Activated CD4-positive, alpha-beta T cell treated with anti-CD3 and anti-CD28 coated beads for 36 hours (primary cell): ENCODE results near the gene EIF2B4. TPM values are rescaled to one million over a fixed set of nuclear protein-coding genes. Genes with fewer than 3 reads are reported as not detected.
A peak's percentile ranks its signal among the peaks of the same experiment; 100 is the strongest.
"Not testable (repeated sequence)": the region's sequence is repeated elsewhere in the genome, so short reads cannot be mapped to it uniquely, and the experiment has no call there.

ENCODE experiments used
- ATAC-seq: fragments of 200-7000 bp; cut with Tn5 transposase; one replicate; pipeline ENCODE4 v1.10.0; 2021; ENCODE audit warnings: mild to moderate bottlenecking, moderate library complexity
- CTCF ChIA-PET: fragments of 350-600 bp; sonication (Branson Sonifier 250); formaldehyde crosslinking; loops from one replicate; lab custom pipeline; 2021; ENCODE audit warnings: antibody characterized with exemption; lab: Charles Lee
- POLR2A ChIA-PET: fragments of 350-600 bp; sonication (Branson Sonifier 250); formaldehyde crosslinking; loops from one replicate; lab custom pipeline; 2021; ENCODE audit warnings: antibody characterized with exemption, inconsistent platforms; lab: Charles Lee
- DNase-seq: peaks from one replicate; pipeline ENCODE4 v3.0.0-alpha.2; 2020
- H3K27ac Mint-ChIP-seq: one replicate; pipeline ENCODE4 v1.8.0; 2021; ENCODE audit warnings: mixed read lengths
- H3K27me3 Mint-ChIP-seq: one replicate; pipeline ENCODE4 v1.8.0; 2021; ENCODE audit warnings: mixed read lengths
- H3K36me3 Mint-ChIP-seq: one replicate; pipeline ENCODE4 v1.8.0; 2021; ENCODE audit warnings: low read depth, mixed read lengths
- H3K4me1 Mint-ChIP-seq: one replicate; pipeline ENCODE4 v1.8.0; 2021; ENCODE audit warnings: mixed read lengths
- H3K4me3 Mint-ChIP-seq: one replicate; pipeline ENCODE4 v1.8.0; 2021; ENCODE audit warnings: mild to moderate bottlenecking, moderate library complexity, mixed read lengths
- H3K9me3 Mint-ChIP-seq: one replicate; pipeline ENCODE4 v1.8.0; 2021; ENCODE audit warnings: low read depth, mixed read lengths
- intact Hi-C, 2 experiments: fragments of 100-400 bp; cut with DNase I in 1 of 2; cut with micrococcal nuclease in 1 of 2; formaldehyde crosslinking; loops; one replicate each; pipeline versions ENCODE4 v1.14.2 to v1.15.1; 2022 to 2024; cut with DNase I, micrococcal nuclease
- total RNA-seq, 2 experiments: library from RNA; stranded (reverse); gene quantifications; one replicate each; pipeline ENCODE4 v1.2.3, GENCODE V29; 2021

The EIF2B4 gene
- total RNA-seq, 2 experiments from 2014 or later, result 31.0 to 39.2 TPM

DNA sequence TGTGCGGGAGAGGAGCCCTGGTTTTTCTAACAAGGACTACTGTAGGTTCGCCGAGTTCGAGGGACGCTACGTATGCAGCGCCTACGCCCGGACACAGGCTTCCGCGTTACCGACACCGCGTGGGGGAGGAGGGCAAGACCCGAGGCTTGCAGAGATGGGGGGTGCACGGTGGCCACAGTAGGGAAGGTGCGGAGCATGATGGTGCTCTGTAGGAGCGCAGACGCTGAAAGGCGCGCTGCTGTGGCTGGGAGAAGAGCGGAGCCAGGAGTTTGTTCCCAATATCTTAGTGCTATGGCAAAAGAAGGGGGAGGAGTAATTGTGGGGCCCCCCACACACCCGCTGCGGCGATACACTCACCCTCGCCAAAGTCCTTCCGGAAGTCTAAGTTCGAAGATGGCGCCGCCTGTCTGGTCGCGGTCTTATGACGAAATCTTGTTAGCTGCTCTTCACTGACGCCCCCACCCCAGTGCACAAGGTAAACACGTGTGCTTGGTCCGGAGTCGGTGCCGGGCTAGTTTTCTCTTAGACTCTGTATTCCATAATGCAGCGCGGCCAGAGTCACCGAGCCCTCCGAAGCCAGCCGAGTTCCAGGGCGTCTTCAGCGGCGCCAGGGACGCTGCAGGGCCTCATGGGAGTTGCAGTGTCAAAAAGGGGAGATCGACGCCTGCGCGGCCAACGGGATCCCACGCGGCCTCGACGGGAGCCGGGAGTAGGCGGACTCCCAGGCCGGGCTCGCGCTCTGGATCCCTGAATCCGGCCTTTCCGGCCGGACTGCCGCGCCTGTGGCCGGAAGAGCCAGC, 13.6 kb downstream of the EIF2B4 start, which contains the start of gene GTF3C2:
Gene GTF3C2 (minus strand): TSS at position 383 of the 800 bp plus-strand sequence. CDS start 13,210 bp downstream, outside the sequence.
- Mint-ChIP-seq H3K36me3 (peaks cover 19% of the 10 kb centered on the region), H3K27ac (peak within 1 kb of the TSS; percentile 100), H3K4me1 (peaks cover 50% of the 10 kb centered on the region), H3K27me3 (no peaks in the 10 kb centered on the region), H3K4me3 (peak within 1 kb of the TSS; percentile 98), H3K9me3 (no peaks in the 10 kb centered on the region)
- POLR2A ChIA-PET, result interaction anchor here (1.4 to 2.0 kb wide), 3 partner anchors 13 to 272 kb away, joined by 3 to 10 read pairs (median 5); partner anchors contain the start of genes CCDC121 and GPN1
- DNase-seq (peak; percentile 96), ATAC-seq (peak; percentile 82)
- intact Hi-C loops, result loop anchor here (1.0 to 5.0 kb wide), 20 partner anchors 14 to 1034 kb away; partner anchors contain the start of genes ATRAID (in 2 of the 2), EIF2B4 (in 2 of the 2), IFT172 (in 2 of the 2) and MPV17 (in 2 of the 2)
- CTCF ChIA-PET, result interaction anchor here (0.7 to 1.5 kb wide), 6 partner anchors 11 to 306 kb away, joined by 3 to 5 read pairs (median 4); no protein-coding TSS in a partner anchor

DNA sequence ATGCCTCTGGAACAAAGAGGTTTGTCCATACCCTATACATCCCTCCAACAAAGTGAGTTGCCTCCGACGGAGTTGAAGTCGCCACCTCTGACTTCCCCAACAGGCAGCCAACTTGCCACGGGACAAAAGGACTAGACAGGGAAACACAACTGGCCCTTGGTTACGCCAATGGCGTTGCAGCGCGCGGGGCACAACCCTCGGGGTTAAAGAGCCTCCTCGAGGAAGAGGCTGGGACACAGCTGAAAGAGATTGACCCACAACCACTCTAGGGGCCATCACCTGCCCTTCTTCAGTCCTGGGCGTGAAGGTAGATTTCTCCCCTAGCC, 14.1 kb downstream of the EIF2B4 start:
- H3K27ac Mint-ChIP-seq, result peak overlapping the region; percentile 100
- ChIA-PET POLR2A (interaction anchor here (1.4 to 2.0 kb wide), 3 partner anchors 13 to 273 kb away, joined by 3 to 10 read pairs (median 5); partner anchors contain the start of genes CCDC121 and GPN1), CTCF (interaction anchor here (1.0 to 1.5 kb wide), 2 partner anchors 13 to 76 kb away, joined by 4 to 5 read pairs; no protein-coding TSS in a partner anchor)
- DNase-seq (no peak), ATAC-seq (peak; percentile 28)
- intact Hi-C loops, result loop anchor here (1.0 to 5.0 kb wide), 20 partner anchors 14 to 1035 kb away; partner anchors contain the start of genes ATRAID (in 2 of the 2), EIF2B4 (in 2 of the 2), IFT172 (in 2 of the 2) and MPV17 (in 2 of the 2)
- peaks cover 51% of the 10 kb centered on the region for H3K4me1 Mint-ChIP-seq
- H3K27me3 Mint-ChIP-seq, result no peaks in the 10 kb centered on the region
- peak overlapping the region; percentile 98 for H3K4me3 Mint-ChIP-seq
- peaks cover 21% of the 10 kb centered on the region for H3K36me3 Mint-ChIP-seq
- H3K9me3 Mint-ChIP-seq, result no peaks in the 10 kb centered on the region

DNA sequence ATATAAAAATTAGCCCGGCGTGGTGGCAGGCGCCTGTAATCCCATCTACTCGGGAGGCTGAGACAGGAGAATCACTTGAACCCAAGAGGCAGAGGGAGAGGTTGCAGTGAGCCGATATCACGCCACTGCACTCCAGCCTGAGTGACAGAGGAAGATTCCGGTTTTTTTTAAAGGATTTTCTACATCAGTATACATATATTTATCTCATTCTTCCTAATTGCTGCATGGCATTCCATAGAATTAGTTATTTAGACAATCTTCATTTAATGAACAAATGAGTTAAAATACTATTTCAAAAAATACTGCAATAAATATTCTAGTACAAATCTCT, 15.6 kb downstream of the EIF2B4 start:
- no peak overlapping the region for H3K27ac Mint-ChIP-seq
- intact Hi-C loops, result no loop called here
- no peak for ATAC-seq
- H3K4me3 Mint-ChIP-seq, result peak overlapping the region; percentile 28
- no peaks in the 10 kb centered on the region for H3K27me3 Mint-ChIP-seq
- peaks cover 51% of the 10 kb centered on the region for H3K4me1 Mint-ChIP-seq
- no peak for DNase-seq
- ChIA-PET POLR2A (no interaction called here), CTCF (interaction anchor here (0.7 to 1.1 kb wide), 4 partner anchors 15 to 231 kb away, joined by 3 to 4 read pairs (median 4); partner anchors contain the start of genes ABHD1 and MPV17)
- H3K36me3 Mint-ChIP-seq, result peaks cover 24% of the 10 kb centered on the region
- no peaks in the 10 kb centered on the region for H3K9me3 Mint-ChIP-seq

DNA sequence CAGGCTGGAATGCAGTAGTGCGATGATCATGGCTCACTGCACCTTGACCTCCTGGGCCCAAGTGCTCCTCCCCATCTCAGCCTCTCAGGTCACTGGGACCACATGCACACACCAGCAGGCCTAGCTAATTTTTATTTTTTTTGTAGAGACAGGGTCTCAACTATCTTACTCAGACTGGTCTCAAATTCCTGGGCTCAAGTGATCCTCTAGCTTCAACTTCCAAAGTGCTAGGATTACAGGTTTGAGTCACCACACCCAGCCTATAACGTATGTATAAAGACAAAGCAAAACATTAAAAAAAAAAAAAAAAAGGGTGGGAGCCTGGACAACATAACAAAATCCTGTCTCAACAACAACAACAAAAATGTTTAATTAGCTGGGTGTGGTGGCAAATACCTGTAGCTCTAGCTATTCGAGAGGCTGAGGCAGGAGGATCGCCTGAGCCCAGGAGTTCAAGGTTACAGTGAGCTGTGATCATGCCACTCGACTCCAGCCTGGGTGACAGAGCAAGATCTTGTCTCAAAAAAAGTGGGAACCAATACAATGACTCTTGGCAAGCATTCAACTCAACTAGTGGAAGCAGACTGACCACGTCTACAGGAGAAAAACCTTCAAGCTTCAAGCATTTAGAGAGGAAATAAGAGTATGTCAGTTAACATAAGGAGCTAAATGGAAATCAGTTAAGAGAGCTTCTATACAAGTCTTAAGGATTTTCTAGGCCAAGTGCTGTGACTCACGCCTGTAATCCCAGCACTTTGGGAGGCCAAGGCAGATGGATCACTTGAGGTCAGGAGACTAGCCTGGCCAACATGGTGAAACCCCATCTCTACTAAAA, 16.2 kb downstream of the EIF2B4 start:
- Mint-ChIP-seq H3K36me3 (peaks cover 26% of the 10 kb centered on the region), H3K4me1 (peaks cover 53% of the 10 kb centered on the region), H3K27me3 (no peaks in the 10 kb centered on the region), H3K4me3 (peak overlapping the region; percentile 28), H3K9me3 (no peaks in the 10 kb centered on the region), H3K27ac (peak overlapping the region; percentile 31)
- intact Hi-C loops, result no loop called here
- ChIA-PET CTCF (interaction anchor here (0.6 to 1.1 kb wide), 6 partner anchors 16 to 330 kb away, joined by 3 to 4 read pairs (median 4); partner anchors contain the start of genes ABHD1 and MPV17), POLR2A (no interaction called here)
- DNase-seq (no peak), ATAC-seq (no peak)

DNA sequence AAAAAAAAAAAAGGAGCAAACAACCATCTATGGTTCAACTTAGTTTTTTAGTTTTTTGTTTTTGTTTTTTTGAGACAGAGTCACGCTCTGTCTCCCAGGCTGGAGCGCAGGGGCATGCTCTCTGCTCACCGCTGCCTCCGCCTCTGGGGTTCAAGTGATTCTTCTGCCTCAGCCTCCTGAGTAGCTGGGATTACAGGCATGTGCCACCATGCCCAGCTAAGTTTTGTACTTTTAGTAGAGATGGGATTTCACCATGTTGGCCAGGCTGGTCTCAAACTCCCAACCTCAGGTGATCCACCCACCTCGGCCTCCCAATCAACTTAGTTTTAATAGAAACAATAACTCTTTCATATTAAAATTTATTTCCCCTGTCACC, 16.8 kb downstream of the EIF2B4 start:
- Mint-ChIP-seq H3K36me3 (peaks cover 25% of the 10 kb centered on the region), H3K4me1 (peaks cover 50% of the 10 kb centered on the region)
- H3K4me3 Mint-ChIP-seq, POLR2A ChIA-PET, H3K9me3 Mint-ChIP-seq, intact Hi-C loops, H3K27ac Mint-ChIP-seq, H3K27me3 Mint-ChIP-seq, DNase-seq, ATAC-seq: not testable (repeated sequence)
- CTCF ChIA-PET, result interaction anchor here (0.6 to 1.1 kb wide), 3 partner anchors 20 to 330 kb away, joined by 3 to 4 read pairs (median 3); partner anchors contain the start of gene ABHD1

DNA sequence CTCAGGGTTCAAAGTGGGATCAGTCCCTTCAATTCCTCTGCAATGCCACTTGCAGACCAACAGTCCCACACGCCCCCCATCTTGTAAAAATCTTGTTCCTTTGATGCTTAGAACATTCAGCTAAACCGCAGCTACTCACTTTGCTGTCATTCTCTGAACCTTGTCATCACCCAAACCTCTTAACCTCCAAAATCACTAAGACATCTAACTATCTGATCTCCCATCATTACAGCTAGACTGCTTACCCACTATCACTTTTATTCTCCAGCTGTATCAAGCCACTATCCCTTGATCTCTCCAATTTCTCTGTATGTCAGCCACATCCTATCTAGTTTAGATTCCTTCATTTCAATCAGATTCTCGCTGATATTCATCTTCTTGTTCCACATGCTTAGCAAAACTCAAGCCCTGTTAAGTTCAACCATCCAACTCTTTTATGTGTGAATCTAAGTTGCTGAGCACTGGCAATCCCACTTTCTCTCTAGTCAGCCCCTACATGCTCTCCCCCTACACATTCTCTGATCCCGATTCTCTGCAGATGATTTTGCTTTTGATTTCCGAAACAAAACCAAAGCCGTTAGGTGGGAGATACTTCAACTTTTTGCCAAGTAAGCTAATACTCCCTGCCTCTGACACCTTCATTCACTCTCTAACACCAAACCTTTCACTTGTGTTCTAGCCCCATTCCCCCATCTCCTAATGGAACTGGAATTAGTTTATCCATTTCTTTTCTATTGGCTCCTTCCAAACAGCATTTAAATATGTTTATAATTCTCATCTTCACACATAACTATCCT, 18.1 kb downstream of the EIF2B4 start:
- CTCF ChIA-PET, result interaction anchor here (0.6 to 1.2 kb wide), 10 partner anchors 12 to 301 kb away, joined by 3 to 4 read pairs (median 3); no protein-coding TSS in a partner anchor
- Mint-ChIP-seq H3K4me1 (peaks cover 44% of the 10 kb centered on the region), H3K27ac (peak overlapping the region; percentile 51), H3K36me3 (peaks cover 20% of the 10 kb centered on the region), H3K27me3 (no peaks in the 10 kb centered on the region), H3K4me3 (peak overlapping the region; percentile 13), H3K9me3 (no peaks in the 10 kb centered on the region)
- intact Hi-C loops, result no loop called here
- POLR2A ChIA-PET, result interaction anchor here (1.0 kb wide), 1 partner anchor 28 kb away, joined by 3 read pairs; no protein-coding TSS in a partner anchor
- peak; percentile 19 for DNase-seq
- ATAC-seq, result peak; percentile 24

DNA sequence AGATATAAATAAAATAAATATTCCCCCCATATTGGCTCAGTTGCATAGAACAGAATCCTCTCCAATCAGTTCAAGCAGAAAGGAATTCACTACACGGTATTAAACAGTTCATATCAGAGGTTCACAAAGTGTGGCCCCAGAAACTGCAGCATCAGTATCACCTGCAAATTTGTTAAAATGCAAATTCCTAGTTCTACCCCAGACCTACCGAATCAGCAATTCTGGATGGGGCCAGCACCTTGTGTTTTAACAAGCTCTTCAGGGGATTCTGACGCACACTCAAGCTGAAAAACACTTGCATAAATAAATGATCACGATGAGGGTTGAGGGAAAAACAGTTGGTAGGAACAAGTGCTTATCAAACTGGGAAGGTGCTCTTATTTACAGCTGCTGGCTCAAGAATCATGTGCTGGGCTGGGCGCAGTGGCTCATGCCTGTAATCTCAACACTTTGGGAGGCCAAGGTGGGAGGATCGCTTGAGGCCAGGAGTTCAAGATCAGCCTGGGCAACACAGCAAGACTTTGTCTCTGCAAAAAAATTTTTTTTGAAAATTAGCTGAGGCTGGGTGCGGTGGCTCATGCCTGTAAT, 19.9 kb downstream of the EIF2B4 start:
- intact Hi-C loops, result no loop called here
- Mint-ChIP-seq H3K9me3 (no peaks in the 10 kb centered on the region), H3K27me3 (no peaks in the 10 kb centered on the region), H3K4me3 (no peak overlapping the region), H3K4me1 (peaks cover 40% of the 10 kb centered on the region), H3K36me3 (peaks cover 16% of the 10 kb centered on the region), H3K27ac (no peak overlapping the region)
- no peak for ATAC-seq
- POLR2A ChIA-PET, result no interaction called here
- DNase-seq, result no peak
- CTCF ChIA-PET, result interaction anchor here (0.6 to 1.1 kb wide), 3 partner anchors 27 to 288 kb away, joined by 3 read pairs; partner anchors contain the start of gene MPV17

DNA sequence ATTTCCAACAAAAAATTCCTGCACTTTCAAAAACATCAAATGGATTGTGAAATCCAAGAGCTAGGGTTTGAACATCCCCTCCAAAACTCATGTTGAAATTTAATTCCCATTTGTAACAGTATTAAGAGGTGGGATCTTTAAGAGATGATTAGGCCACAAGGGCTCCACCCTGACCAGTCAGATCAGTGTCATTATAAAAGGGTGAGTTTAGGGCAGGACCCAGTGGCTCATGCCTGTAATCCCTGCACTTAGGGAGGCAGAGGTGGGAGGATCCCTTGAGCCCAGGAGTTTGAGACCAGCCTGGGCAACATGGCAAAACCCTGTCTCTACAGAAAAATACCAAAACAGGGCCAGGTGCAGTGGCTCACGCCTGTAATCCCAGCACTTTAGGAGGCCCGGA, 22.5 kb downstream of the EIF2B4 start:
- ChIA-PET CTCF (no interaction called here), POLR2A (no interaction called here)
- H3K4me3 Mint-ChIP-seq, result no peak overlapping the region
- H3K27ac Mint-ChIP-seq, result no peak overlapping the region
- H3K9me3 Mint-ChIP-seq, result no peaks in the 10 kb centered on the region
- peaks cover 23% of the 10 kb centered on the region for H3K36me3 Mint-ChIP-seq
- intact Hi-C loops, result no loop called here
- peaks cover 22% of the 10 kb centered on the region for H3K4me1 Mint-ChIP-seq
- ATAC-seq (no peak), DNase-seq (no peak)
- no peaks in the 10 kb centered on the region for H3K27me3 Mint-ChIP-seq

DNA sequence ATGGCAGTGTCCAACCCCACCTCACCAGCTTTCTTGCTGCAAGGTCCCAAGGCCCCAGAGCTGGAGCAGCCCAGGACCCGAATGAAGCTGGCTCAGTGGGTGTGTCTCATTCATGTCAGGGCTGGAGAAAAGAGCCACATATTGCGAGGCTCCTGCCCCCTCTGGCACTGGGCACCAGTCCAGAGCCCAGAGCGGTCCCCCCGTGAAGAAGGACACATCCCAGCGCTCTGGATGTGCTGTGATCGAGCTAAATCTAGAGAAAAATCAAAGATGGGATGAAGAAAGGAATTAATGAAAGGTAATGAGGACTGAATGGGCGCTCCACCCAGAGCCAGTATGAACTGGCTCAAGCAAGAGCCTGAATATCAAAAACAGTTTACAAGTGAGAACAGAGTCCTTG, 34.0 kb downstream of the EIF2B4 start:
- ChIA-PET POLR2A (no interaction called here), CTCF (interaction anchor here (0.6 to 0.9 kb wide), 2 partner anchors 149 to 611 kb away, joined by 3 read pairs; no protein-coding TSS in a partner anchor)
- ATAC-seq (no peak), DNase-seq (no peak)
- Mint-ChIP-seq H3K36me3 (peaks cover 39% of the 10 kb centered on the region), H3K27me3 (no peaks in the 10 kb centered on the region), H3K4me1 (no peaks in the 10 kb centered on the region), H3K9me3 (no peaks in the 10 kb centered on the region), H3K27ac (no peak overlapping the region), H3K4me3 (no peak overlapping the region)
- intact Hi-C loops, result no loop called here

DNA sequence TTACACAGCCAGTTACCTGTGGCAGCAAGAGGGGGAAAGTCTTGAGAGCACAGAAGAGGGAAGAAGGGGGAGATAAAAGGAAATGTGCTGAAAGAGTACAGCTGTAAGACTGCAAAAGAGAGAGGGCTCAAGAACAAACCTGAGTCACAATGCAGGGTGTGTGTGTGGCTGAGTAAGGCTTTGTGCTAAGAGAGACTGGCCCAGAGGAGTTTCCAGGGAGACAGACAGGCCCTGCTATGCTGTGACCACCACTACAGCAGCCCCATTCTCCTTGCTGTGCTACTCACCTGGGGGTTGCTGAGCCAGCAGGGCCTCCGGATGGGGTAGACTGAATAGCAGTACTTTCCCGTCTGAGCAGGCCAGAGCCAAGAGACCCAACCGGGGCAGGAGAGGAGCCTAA, 34.8 kb downstream of the EIF2B4 start:
- H3K4me3 Mint-ChIP-seq, result no peak overlapping the region
- peak overlapping the region; percentile 17 for H3K27ac Mint-ChIP-seq
- no peaks in the 10 kb centered on the region for H3K9me3 Mint-ChIP-seq
- H3K4me1 Mint-ChIP-seq, result no peaks in the 10 kb centered on the region
- POLR2A ChIA-PET, result interaction anchor here (0.5 kb wide), 1 partner anchor 56 kb away, joined by 4 read pairs; no protein-coding TSS in a partner anchor
- intact Hi-C loops, result no loop called here
- DNase-seq (no peak), ATAC-seq (no peak)
- H3K27me3 Mint-ChIP-seq, result no peaks in the 10 kb centered on the region
- H3K36me3 Mint-ChIP-seq, result peaks cover 37% of the 10 kb centered on the region
- CTCF ChIA-PET, result no interaction called here
